ENCODE results near the gene APMAP. TPM values are rescaled to one million over a fixed set of nuclear protein-coding genes. Genes with fewer than 3 reads are reported as not detected.

The APMAP gene
- total and polyA plus RNA-seq, 2 of the 13 experiments (the other 11 are each of a cell fraction or from before 2014, with no cell fraction given): 168 to 214 TPM

DNA sequence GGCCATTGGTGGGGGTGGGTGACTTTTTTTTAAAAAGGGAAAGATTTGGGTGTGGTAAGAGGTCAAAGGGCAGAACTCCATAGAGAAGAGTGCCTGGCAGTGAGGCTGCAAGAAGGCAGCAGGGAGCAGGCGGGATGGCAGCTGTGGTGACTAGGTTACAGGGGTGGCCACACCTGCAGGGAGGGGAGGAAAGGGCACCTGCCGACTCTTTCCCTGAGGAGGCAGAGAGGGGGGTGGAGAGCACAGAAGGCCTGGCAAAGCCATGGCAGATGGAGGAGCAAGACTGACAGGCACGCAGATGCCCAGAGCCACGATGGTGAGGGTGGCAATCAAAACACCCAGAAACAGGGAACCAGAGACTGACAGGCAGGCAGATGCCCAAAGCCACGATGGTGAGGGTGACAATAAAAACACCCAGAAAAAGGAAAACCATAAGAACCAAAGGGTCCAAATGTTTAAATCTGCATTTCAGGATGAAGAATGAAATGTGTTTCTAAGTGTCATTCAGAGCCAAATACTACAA is 24.2 kb downstream of the APMAP start:
- Histone ChIP-seq H2AFZ (ENCODE audit: low read length) (no peak overlapping the region), H3K36me3 (replicated peaks in 1 of 2; ENCODE audit: control insufficient read depth in 1 of 2, insufficient read depth in 2 of 2, low read length in 2 of 2) (peaks cover 52 to 95% of the 10 kb centered on the region in 2 experiments), H3K79me2 (ENCODE audit: insufficient read depth, low read length) (no peaks in the 10 kb centered on the region), H3K4me2 (ENCODE audit: low read depth, low read length) (no peak overlapping the region), H3K27me3 (ENCODE audit: control insufficient read depth in 1 of 2, insufficient read depth in 2 of 2, low read length in 2 of 2) (no peaks in the 10 kb centered on the region), H3K4me3 (replicated peaks in 1 of 3; ENCODE audit: insufficient read depth in 1 of 3, low read depth in 2 of 3, low read length in 3 of 3) (no peak overlapping the region), H3K4me1 (ENCODE audit: insufficient read depth, low read length) (no peaks in the 10 kb centered on the region), H3K9ac (ENCODE audit: insufficient read depth, low read depth, low read length) (no peak overlapping the region), H3K9me3 (ENCODE audit: low read length) (no peaks in the 10 kb centered on the region), H4K20me1 (ENCODE audit: insufficient read depth, low read length) (no peaks in the 10 kb centered on the region), H3K27ac (ENCODE audit: extremely low read length, insufficient read depth, low read length) (no peak overlapping the region)
- ChIA-PET POLR2A (no interaction called here), CTCF (ENCODE audit: low intra/inter-chr PET ratio, low total read pairs) (no interaction called here)
- BruUV-seq (replicated peaks): no TSS peak
- no peak for FAIRE-seq
- intact Hi-C loops (cut with micrococcal nuclease; ENCODE audit: unreplicated experiment): no loop called here
- no peak for TF ChIP-seq ZNF33B (CRISPR knock-in tag; IDR thresholded peaks at IDR 0.05)
- no peak for TF ChIP-seq ZNF484 (CRISPR knock-in tag; IDR thresholded peaks at IDR 0.05; ENCODE audit: borderline replicate concordance, low read depth)
- TF ChIP-seq, protein P1, sequence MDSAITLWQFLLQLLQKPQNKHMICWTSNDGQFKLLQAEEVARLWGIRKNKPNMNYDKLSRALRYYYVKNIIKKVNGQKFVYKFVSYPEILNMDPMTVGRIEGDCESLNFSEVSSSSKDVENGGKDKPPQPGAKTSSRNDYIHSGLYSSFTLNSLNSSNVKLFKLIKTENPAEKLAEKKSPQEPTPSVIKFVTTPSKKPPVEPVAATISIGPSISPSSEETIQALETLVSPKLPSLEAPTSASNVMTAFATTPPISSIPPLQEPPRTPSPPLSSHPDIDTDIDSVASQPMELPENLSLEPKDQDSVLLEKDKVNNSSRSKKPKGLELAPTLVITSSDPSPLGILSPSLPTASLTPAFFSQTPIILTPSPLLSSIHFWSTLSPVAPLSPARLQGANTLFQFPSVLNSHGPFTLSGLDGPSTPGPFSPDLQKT (CRISPR knock-in tag; IDR thresholded peaks at IDR 0.05; ENCODE audit: borderline replicate concordance): no peak
- TF ChIP-seq, protein P2, sequence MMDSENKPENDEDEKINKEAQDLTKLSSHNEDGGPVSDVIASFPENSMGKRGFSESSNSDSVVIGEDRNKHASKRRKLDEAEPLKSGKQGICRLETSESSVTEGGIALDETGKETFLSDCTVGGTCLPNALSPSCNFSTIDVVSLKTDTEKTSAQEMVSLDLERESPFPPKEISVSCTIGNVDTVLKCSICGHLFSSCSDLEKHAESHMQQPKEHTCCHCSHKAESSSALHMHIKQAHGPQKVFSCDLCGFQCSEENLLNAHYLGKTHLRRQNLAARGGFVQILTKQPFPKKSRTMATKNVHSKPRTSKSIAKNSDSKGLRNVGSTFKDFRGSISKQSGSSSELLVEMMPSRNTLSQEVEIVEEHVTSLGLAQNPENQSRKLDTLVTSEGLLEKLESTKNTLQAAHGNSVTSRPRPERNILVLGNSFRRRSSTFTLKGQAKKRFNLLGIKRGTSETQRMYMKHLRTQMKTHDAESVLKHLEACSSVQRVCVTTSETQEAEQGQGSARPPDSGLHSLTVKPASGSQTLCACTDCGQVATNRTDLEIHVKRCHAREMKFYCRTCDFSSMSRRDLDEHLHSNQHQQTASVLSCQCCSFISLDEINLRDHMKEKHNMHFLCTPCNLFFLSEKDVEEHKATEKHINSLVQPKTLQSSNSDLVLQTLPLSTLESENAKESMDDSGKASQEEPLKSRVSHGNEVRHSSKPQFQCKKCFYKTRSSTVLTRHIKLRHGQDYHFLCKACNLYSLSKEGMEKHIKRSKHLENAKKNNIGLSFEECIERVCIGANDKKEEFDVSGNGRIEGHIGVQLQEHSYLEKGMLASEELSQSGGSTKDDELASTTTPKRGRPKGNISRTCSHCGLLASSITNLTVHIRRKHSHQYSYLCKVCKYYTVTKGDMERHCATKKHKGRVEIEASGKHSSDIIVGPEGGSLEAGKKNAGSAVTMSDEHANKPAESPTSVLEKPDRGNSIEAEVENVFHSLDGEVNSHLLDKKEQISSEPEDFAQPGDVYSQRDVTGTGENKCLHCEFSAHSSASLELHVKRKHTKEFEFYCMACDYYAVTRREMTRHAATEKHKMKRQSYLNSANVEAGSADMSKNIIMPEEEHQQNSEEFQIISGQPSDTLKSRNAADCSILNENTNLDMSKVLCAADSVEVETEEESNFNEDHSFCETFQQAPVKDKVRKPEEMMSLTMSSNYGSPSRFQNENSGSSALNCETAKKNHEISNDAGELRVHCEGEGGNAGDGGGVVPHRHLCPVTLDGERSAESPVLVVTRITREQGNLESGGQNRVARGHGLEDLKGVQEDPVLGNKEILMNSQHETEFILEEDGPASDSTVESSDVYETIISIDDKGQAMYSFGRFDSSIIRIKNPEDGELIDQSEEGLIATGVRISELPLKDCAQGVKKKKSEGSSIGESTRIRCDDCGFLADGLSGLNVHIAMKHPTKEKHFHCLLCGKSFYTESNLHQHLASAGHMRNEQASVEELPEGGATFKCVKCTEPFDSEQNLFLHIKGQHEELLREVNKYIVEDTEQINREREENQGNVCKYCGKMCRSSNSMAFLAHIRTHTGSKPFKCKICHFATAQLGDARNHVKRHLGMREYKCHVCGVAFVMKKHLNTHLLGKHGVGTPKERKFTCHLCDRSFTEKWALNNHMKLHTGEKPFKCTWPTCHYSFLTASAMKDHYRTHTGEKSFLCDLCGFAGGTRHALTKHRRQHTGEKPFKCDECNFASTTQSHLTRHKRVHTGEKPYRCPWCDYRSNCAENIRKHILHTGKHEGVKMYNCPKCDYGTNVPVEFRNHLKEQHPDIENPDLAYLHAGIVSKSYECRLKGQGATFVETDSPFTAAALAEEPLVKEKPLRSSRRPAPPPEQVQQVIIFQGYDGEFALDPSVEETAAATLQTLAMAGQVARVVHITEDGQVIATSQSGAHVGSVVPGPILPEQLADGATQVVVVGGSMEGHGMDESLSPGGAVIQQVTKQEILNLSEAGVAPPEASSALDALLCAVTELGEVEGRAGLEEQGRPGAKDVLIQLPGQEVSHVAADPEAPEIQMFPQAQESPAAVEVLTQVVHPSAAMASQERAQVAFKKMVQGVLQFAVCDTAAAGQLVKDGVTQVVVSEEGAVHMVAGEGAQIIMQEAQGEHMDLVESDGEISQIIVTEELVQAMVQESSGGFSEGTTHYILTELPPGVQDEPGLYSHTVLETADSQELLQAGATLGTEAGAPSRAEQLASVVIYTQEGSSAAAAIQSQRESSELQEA (CRISPR knock-in tag; IDR thresholded peaks at IDR 0.05; ENCODE audit: not compliant biosample characterization): no peak
- no peak for TF ChIP-seq CCDC6 (CRISPR knock-in tag; IDR thresholded peaks at IDR 0.05)
- no peak for DNase-seq (ENCODE audit: low spot score)
- ATAC-seq: no peak
- in situ Hi-C loops (cut with HindIII; ENCODE audit: extremely low pct_ligation_motif_present, low pct_unique_long_range_greater_than_20kb): no loop called here
- 93% methylated on average over 5 of the region's 5 CpGs for WGBS (ENCODE audit: low lambda C conversion rate)

Data from HepG2 (cell line).